HG03521 (cell line): ENCODE data around the gene NOSIP.

Experiments used
- ATAC-seq: cut with Tn5 transposase; IDR thresholded peaks from one replicate; pipeline ENCODE4 v1.9.1; 2021; ENCODE audit warnings: mild to moderate bottlenecking, moderate library complexity; ENCODE audit not compliant: unreplicated experiment

Gene NOSIP

DNA sequence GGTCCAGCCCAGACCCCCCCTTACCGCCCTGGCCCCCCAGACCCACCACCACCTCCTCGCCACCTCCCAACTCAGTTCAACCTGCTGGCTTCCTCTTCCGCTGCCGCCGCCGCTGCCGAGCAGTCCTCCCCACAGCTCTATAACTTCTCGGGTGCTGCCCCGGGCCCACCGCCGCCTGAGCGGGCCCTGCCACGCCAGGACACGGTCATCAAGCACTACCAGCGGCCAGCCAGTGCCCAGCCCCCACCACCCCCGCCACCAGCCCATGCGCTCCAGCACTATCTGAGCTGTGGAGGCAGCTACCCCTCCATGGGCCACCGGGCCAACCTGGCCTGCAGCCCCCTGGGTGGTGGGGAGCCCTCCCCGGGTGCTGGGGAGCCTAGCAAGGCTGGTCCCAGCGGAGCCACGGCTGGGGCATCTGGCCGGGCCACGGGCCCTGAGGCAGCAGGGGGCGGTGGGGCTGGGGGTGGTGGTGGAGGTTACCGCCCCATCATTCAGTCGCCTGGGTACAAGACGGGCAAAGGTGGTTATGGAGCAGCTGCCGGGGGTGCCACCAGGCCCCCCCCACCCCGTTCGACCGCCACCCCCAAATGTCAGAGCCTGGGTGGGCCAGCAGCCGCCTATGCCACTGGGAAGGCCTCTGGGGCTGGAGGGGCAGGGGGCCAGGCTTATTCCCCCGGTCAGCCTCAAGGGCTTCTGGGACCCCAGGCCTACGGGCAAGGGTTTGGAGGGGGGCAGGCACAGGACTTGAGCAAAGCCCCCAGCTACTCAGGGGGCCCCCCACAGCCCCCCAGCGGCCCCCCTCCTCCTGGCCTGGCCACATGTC is 14.8 kb upstream of the NOSIP start:
- ATAC-seq: no peak

DNA sequence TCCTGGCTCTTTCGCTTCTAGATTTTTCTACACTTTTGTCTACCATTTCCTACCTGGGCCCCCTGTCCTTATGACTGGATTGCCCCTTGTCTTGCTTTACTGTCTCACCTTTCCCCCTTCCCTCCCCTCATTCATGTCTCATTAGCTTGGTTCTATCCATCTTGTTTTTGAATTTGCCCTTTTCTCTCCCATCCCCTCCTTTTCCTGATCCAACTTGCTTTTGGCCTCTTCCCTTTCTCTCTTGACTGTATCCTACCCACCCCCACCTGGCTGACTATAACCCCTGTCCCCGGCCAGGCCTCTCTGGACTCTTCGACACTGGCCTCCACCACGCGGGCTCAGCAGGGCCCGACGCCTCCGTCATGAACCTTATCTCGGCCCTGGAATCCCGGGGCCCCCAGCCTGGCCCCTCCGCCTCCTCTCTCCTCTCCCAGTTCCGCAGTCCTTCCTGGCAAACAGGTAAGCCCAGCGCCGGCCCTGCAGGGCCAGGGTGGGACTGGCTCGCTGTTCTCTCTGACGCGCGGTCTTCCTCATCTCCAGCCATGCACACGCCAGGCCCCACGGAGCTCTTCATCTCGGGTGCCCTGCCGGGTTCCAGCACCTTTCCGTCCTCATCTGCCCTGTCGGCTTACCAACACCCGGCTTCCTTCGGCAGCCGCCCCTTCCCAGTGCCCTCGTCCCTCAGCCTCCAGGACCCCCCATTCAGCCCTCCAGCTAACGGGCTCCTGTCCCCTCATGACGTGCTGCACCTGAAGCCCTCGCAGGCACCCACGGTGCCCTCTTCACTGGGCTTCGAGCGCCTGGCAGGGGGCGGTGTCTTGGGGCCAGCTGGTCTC is 14.0 kb upstream of the NOSIP start:
- no peak for ATAC-seq

DNA sequence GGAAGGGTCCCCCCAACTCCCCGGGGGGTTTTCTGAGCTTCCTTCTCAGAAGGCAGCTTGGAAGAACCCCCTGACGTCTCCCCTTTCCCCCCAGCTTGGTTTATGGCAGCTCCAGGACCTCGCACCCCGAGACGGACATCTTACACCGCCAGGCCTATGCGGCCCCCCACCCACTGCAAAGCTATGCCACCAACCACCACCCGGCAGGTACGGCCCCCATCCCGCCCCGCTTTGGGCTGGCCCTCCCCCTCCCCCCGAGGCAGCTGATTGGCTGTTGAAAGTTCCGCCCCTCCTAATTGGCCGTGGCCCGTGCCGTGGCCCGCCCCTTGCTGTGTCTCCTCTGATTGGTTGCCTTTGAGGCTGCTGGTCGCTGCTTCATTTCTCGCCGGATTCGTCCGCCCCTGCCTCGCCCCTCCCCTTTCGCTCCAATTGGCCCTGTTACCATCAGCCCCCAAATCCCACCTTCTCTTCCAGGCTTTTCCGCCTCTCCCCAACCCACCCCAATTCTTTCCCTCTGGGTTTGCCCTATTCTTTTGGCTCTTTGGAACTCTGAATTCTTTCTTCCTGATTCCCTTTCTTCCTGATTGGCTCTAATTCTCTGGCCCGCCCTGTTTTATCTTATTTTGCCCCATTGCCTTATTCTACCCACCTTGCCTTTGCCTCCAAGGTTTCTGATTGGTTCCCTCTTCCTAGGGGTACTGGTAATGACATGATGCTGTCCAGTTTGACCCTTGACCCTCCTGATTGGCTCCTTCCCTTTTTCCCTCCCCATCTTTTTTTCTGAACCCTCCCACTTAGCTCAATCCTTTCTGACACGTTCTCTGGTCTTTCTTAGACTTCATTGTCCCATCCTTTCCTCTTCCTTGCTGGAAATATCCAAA is 13.1 kb upstream of the NOSIP start:
- ATAC-seq: peak; percentile 36

DNA sequence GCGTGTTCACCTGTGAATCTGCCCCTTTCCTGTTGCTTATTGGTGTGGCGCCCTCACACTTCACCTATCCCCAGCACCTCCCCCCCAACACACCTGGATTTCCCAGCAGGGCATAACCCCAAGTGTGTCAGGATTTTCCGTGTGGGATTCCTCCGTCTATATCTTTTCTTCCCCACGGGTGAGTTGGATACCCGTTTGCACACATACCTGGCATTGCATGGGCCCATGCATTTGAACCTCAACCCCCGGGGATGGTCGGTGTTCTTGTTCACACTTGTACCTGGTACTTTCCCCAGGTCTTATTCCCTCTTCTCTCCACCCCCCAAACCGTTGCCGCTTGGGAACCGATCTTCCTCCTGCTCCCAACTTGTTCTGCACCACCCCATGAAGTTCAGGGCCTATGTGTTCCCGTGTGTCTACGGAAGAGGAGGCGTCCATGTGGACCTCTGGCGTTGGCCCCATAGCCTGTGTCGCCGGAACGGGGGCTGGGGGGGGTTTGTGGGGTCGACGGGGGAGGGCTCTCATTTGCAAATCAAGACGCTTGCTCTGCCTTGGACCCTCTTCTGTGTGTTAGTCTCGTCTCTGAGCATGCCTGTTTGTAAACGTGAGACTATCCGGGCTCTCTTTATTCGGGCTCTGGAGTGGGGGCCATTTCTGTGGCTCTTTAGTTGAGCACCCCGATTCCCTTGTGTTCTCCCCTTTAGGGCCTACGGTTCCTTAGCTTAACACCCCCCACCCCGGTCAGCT is 12.3 kb upstream of the NOSIP start:
- no peak for ATAC-seq

DNA sequence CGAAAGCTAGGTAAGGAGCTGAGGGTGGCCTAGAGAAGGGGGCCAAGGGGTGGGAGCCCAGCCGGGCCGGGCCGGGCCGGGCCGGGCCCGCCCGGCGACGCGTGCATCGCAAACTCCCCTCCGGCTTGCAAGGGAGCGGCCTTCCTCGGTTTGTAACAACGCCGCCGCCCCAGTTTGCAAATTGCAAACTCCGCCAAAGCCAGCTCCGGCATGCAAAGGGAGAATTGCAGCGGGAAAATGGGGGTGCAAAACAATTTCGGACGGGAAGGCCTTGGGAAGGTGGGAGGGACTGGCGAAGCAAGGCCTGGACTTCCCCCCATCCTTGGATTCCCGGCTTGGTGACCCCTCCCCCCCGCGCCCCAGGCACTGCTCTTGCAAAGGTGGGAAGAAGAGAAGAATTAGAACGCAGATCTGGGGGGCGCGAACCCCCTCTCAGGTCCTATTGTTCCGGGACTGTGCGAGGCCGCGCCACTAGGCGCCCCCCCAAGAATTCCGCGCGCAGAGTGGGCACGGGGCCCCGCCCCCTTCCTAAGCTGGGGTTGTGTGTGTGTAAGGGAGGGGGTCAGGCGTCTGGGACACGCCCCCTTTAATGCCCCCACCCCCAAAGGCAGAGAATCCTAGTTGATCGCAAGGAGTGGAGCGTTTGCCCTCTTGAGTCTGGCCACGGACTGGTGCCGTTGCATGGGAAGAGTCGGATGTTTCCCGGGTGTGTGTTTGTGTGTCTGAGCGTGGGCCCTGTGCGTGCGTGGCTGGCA is 11.6 kb upstream of the NOSIP start:
- ATAC-seq: no peak

DNA sequence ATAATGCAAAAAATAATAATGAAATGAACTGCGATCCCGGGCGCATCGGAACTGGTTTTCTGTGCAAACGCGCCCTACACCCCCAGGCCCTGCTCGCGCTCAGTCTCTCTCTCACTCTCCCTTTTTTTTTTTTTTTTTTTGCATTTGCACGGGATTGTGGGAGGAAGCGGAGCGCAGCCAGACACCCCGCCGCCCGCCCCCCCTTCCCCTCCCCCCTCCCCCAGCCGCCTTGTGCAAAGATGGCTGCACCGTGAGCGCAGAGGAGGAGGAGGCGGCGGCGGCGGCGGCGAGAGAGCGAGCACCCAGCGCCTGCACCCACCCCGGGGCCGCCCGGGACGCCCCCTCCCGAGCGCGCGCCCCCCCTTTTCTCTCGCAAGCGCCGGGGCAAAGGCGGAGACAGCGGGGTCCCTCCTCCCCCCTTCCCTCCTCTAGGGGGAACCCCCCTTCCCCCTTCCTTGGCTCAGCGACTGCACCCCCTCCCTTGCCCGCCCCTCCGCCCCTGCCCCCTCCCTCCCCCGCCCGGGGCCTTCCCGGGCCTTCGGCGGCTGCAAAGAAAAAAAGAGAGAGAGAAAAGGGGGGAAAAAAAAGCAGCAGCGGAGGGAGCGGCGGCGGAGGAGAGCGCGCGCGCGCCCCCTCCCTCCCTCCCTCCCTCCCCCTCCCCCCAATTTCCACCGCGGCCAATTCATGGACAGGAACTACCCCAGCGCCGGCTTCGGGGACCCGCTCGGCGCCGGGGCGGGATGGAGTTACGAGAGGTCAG is 10.8 kb upstream of the NOSIP start, which contains the start of gene PRR12:
PRR12 (plus strand) TSS at position 212 of the 760 bp plus-strand sequence; CDS start at position 685, 473 bp downstream.
- no peak for ATAC-seq

DNA sequence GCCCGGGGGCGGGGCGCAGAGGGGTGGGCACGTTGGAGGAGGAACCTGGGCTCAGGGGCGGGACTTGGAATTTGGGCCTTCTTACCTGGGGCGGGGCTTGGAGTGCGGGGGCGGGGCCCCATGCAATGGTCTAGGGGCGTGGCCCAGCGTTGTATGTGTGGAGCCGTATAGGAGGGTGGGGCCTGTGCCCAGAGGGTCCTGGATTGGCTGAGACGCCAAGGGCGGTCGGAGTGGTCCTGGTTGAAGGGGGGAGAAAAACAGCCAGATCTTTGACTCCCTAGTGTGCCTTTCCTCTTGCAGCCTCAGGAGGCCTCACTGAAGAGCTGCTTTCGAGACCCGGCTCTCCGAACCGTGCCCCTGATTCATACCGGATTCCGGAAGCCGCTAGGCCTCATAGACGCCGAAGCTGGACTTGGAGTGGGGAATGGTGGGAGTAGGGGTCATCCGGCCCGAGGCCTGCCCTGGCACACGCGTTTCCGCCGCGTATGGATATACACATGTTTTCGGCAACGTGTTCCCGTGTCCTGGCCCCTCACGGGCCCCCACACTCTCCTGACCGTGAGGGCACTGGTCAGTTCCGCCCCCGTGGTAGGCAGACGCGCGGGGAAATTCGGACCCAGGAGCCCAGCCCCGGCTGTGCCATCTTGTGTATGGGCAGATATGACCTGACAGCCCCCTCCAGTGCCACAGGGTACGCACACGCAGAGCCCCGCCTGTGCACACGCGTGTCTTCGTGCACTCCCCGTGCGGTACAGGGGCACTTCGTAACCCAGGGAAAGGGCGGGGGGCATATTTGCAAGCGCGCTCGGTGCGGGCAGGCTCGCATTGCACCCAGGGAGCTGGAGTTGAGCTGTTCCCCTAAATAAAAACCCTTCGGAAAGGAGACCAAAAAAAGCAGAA is 10.0 kb upstream of the NOSIP start:
- peak; percentile 56 for ATAC-seq

DNA sequence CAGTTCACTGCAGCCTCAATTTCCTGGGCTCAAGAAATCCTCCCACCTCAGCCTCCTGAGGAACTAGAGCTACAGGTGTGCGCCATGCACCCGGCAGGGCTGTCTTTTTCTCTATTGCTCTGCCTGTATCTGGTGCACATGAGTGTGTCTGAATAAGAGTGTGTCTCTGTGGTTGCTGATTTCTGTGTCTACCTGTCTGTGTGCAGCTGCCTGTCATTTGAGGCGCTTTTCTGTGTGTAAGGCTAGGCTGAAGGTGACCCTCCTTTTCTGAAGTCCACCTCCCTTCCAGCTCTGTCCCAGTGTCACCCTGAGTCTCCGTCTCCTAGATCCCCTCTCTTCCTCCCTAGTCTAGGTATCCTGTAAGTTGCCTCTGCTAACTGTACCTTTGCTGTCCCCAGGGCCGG is 9.1 kb upstream of the NOSIP start:
- no peak for ATAC-seq

DNA sequence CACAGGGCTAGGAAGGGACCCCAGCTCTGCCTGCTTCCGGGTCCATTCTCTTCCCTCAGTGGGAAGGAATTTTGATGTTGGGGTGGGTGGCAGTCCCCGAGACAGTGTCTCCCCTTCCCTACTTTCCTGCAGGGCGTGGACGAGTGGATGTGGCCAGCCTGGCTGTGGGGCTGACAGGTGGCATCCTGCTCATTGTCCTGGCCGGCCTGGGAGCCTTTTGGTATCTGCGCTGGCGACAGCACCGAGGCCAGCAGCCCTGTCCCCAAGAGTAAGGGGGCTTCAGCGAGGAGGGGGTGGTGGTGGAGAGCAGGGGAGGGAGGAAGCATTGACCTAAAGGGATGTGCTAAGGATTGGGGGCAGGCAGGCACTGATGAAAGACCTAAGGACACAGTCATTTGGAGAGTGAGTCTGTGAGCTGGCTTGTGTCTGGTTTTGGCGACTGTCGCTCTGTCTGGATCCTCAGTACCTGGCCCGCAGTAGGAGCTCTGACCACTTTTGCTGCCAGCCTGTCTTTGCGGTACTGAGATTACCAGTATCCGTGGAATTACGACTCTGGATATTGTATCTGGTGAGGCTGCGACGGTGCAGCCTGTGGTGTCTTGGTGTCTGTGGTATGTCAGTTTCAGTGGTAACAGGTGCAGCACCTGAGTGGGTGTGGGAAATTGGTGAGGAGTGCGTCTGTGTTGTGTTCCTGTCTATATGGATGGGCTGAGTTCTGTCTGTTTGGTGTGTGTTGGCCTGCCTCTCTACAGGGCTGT is 8.2 kb upstream of the NOSIP start:
- ATAC-seq: no peak

DNA sequence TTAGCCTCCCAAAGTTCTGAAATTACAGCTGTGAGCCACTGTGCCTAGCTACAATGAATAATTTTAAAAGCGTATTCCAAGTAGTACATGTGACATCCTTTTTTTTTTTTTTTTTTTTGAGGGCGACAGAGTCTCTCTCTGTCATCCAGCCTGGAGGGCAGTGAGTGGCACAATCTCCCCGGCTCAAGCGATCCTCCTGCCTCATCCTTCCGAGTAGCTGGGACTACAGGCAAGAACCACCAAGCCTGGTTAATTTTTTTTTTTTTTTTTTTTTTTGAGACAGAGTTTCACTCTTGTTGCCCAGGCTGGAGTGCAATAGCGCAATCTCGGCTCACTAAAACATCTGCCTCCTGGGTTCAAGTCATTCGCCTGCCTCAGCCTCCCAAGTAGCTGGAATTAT is 6.9 kb upstream of the NOSIP start:
- no peak for ATAC-seq

DNA sequence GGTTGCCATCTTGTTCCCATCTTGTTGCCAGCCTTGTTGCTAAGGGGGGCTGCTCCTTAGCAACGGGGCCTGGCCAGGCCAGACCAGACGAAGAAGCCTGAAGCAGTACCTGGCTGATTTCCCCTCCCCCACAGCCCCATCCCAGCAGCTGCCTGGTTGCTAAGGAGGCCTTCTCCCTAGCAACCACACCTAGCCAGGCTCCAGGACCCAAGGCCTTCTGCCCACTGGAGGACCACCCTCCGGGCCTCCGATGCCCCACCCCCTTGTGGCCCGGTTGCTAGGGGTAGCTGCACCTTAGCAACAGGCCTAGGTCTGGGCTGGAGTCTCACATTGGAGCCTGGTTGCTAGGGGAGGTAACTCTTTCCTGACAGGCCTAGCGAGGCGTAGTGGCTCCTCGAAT is 4.7 kb upstream of the NOSIP start:
- no peak for ATAC-seq

DNA sequence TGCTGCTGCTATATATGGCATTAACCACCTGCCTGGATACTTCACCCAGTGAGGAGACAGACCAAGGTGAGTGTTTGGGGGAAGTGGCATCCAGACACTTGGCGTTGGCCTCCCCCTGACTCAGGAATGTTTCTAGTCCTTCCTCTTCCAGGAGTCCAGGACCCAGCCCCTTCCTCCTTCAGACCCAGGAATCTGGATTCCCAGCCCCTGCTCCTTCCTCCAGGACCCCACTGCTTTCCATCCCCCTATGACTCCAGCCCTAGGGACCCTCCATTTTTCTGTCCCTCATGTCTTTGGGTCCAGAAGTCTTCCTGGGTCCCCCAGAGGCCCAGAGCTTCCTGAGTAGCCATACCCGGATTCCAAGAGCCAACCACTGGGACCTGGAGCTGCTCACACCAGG is 2.9 kb upstream of the NOSIP start:
- ATAC-seq: no peak

DNA sequence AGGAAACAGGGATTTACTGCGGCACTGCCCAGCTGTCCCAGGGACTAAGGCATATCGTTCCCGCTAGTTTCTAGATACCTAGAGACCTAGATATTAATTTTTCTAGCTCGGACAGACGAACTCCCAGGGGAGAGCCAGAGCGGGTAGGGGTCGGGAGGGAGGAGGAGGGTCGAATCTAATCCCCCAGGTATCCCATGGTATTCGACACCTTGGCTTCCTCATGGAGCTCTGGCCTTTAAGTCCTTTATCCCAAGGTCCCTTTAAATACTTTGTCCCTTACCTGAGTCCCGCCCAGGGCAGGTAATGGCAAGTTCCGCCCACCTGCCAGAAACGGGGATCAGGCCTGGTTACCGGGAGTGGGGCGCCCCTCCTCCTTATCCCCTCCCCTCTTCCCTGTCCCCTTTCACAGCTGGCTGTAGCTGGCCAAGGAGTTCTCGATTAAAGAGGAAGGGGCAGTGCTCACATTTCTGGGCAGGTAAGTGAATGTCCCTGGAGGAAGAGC is 702 bp upstream of the NOSIP start, which contains the start of gene PRRG2:
PRRG2 (plus strand) TSS at position 310 of the 502 bp plus-strand sequence. CDS start 1,904 bp downstream, outside the sequence.
- ATAC-seq: no peak

DNA sequence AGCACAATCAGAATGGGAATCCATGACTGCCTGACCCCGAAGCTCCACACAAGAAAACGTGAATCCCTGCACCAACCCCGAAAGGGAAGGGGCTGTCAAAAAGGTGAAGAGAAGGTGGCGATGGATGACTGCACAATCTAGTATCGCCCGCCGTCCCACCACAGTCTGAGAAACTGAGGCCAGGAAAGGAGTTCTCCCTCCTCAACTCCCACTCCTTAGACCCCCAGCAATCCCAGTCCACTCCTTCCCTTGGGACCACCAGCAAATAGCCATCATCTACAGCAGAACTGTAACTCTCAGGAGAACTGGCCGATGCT is 451 bp downstream of the NOSIP start:
- peak; percentile 4 for ATAC-seq

DNA sequence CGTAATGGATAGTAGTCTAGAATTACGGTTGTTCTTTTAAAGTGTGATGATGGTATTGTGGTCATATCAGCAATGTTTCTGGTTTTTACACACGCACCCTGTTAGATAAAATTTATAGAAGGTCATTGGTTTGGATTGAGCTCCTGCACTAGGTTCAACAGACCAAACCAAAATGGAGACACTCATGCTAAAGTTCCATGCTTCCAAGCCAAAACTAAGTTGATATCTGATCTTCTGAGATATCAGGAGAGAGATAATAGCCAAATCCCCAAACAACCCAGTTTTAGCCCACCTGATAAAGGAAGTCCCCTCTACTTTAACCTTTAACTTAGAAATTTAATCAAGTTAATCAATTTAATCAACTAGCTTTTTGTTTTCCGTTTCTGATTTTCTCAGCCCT is 1.2 kb downstream of the NOSIP start:
- no peak for ATAC-seq

DNA sequence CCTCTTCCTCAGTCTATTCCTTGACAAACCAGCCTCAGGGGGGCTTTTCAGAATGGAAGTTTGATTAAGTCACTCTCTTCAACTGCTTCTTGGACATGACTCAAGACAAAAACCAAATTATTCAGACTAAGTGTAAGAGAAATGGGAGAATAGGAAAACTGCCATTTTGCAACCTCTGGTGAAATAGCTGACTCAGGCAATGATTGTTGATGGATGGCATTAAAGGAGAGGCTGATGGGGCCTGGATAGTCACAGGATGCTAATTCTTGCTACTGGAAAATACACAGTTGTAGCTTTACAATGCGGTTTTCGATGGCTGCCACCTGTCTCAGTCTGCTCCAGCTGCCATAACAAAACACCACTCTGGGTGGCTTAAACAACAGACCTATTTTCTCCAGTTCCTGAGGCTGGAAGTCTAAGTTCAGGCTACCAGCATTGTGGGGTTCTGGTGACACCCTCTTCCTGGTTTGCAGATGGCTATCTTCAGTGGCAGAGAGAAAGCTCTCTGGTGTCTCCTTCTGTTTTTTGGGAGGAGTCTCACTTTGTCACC is 6.1 kb downstream of the NOSIP start:
- no peak for ATAC-seq

DNA sequence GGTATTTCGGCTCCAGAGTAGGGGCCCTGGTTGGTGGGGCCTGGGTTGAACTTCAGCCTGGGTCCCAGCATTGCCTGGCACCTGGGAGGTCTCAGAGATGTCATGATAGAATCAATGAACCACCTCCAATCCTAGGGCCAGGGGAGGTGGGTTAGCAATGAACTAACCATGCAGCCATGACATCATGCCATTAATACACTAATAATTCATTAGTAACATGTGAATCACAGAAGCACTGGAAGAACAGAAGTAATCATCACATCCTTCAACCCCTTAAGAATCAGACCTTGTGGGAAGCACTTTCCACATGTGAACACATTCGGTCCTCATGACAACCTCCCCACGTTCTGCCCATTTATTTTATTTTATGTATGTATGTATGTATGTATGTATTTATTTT is 6.9 kb downstream of the NOSIP start:
- no peak for ATAC-seq
